SH-SY5Y (cell line): ENCODE measurements around the gene SMTN.

Source experiments
- GATA2 ChIP-seq: IDR thresholded peaks from 2 replicates; pipeline ENCODE4 v1.6.1; 2011; ENCODE audit warnings: mild to moderate bottlenecking, low read depth, low read length
- GATA3 ChIP-seq: IDR thresholded peaks from 2 replicates; pipeline ENCODE4 v1.6.1; 2011; ENCODE audit warnings: low read depth, mild to moderate bottlenecking, low read length, moderate library complexity

The SMTN gene

DNA sequence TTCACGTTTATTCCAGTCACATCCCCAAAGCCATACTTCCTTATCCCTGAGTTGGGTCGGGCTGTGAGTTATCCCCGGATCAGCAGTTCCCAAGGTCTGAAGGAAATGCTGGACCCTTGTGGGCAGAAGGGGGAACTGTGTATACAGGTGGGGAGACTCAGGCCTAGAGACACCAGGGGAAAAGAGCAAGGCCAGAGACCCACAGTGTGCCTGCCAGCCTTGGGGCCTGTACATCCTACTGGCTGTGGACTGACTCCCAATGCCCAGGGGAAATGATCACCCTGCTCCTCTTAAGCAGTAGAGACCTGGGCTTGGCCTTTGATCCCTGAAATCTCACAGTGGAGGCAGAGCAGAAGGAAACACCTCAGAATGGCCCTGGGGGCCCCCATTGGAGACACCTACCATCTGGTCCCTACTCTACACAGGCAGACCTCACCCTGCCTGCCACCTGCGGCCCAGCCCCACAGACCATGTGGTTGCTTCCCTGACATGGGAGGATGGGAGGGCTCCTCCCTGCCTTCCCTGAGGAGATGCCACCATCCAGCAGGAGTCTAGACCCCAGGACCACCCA, 25.0 kb downstream of the SMTN start:
- no peak for TF ChIP-seq GATA3
- no peak for TF ChIP-seq GATA2

- TF ChIP-seq GATA3 (no peak), GATA2 (no peak)
These were observed 25.6 kb downstream of the SMTN start for GRCh38 chr22:31106731-31107177.

DNA sequence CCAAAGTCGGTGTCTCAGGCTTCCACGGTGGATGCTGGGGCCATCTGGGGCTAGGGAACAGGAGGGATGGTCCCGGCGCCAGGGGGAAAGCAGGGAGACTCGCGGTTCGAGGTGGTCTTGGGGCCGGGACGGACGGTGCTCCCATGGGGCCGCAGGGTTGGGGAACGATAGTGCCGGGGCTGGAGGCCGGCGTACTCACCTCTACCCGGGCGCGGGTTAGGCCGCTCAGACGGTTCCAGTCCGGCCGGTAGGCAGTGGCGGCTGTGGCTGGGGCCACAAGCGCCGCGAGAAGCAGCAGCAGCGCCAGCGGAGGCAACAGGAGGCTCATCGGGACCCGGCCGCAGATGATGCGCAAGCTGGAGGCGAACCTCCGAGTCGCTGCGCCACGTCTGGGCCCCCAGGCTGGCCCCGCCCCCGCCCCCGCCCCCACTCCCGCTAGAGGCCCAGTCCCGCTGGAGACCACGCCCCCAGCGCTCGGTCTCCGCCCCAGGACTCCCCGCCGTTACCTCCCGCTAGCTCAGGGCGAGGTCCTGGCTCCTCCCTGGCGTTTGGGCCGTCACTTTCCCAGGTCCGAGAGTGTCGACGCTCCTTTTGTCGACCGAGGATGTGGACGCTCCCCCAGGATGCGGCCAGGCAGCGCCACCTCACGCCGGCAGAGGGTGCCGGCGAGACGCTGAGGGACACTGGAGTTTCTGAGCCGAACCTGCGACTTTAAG, 26.2 kb downstream of the SMTN start, which contains the start of gene SELENOM:
TSS of gene SELENOM (minus strand) at position 391 of the 716 bp plus-strand sequence. CDS start at position 328, 63 bp downstream.
- TF ChIP-seq GATA2 = no peak
- no peak for TF ChIP-seq GATA3

- TF ChIP-seq GATA3 (no peak), GATA2 (no peak)
These were observed 26.7 kb downstream of the SMTN start for GRCh38 chr22:31107894-31108218.

- TF ChIP-seq GATA3 (no peak), GATA2 (no peak)
These were observed 37.1 kb downstream of the SMTN start for GRCh38 chr22:31118046-31118820.

DNA sequence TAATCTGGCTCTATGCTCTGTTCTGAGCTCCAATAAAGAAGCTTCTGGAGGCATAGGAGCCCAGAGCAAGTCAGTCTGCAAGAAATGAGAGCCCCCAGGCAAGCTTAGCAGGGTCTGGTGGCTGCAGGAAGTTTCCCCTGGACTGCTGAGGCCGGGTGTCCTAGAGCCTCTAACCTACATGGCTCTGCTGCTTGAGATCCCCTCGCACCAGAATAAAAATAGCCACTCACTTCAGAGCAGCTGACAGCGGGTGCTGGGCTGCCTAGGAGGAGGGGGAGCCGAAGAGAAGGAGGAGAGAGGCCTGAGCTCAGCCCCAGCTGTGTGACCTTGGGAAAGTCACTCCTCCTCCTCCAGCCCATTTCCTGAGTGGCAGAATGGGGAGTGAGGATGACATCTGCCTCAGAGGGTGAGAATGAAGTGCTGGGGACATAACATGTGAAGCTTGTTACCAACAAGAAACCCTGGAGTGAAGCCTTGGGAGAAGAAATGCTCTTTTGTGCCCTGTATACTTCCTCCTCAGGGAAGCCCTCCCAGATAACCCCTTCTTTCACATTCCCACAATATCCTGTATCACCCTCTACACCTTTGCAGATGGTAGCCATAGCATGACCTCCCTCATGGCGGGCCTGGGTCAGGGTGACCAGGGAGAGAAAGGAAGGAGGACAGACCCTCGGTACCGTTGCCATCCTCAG, 38.1 kb downstream of the SMTN start:
- no peak for TF ChIP-seq GATA2
- no peak for TF ChIP-seq GATA3

DNA sequence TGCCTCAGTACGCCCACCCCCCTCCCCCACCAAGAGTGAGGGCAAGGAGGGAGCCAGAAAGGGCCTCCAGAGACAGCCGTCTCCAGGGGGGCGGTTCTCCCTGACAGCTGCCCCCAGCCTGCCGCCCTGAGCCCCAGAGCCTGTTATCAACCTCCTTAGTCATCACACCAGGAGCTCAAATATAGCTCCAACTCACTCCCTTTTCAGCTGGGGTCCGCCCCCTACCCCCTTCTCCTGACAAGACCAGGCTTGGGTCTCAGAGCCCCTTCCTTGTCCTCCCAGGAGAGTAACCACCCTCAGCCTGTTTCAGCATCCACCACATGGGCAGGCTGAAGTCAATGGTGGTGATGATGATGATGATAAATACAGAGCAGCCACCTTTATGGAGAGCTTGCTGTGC, 39.1 kb downstream of the SMTN start:
- TF ChIP-seq GATA2 (no peak), GATA3 (no peak)

DNA sequence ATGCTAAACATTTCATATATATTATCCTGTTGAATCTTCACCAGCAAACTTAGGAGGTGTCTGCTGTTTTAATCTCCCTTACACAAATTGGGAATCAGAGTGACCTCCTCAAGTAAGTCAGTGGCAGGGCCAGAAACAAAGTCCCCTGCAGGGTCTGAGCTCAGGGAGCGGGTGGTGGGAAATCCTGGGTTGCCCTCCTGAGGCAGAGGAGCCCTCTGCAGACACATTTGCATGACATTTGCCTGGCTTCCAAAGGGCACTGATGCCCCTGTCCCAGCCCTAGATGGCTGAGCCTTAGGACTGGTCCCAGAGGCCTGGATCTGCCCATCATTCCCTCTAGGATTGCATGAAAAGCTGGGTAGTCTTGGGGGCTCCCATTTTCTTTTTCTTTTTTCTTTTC, 39.5 kb downstream of the SMTN start:
- TF ChIP-seq GATA2 (no peak), GATA3 (no peak)

DNA sequence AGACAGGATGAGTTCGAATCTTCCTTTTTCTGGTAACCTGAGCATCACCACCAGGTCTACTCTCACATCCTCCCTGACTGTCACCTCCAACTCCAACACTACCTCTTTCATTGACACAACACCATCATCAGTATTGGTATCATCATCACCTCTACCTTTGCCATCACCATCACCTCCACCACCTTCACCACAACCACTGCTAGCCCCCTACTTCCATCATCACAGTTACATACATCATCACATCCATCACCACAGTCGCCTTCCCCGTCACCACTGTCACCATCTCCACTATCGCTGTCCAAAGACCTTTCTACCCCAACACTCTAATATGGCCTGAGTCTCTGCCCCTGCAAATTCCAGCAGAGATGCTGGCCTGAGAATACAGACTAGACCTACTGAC, 40.3 kb downstream of the SMTN start:
- TF ChIP-seq GATA3 (no peak), GATA2 (no peak)

DNA sequence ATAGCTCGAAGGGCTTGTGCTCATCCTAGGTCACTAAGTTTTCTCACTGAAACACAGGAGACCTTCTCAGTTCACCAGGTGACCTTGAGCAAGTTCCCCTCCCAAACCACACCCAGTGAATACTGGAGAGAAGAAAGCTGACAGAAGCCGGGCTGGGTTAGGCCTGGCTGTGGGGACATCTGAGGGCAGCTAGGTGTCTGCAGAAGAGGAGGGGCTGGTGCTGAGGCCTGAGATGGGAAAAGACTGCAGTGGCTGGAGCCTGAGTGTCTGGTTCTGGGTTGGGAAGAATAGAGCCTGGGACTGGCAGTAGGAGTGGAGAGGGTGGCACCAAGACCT, 41.0 kb downstream of the SMTN start:
- TF ChIP-seq GATA2 = no peak
- TF ChIP-seq GATA3 = no peak

DNA sequence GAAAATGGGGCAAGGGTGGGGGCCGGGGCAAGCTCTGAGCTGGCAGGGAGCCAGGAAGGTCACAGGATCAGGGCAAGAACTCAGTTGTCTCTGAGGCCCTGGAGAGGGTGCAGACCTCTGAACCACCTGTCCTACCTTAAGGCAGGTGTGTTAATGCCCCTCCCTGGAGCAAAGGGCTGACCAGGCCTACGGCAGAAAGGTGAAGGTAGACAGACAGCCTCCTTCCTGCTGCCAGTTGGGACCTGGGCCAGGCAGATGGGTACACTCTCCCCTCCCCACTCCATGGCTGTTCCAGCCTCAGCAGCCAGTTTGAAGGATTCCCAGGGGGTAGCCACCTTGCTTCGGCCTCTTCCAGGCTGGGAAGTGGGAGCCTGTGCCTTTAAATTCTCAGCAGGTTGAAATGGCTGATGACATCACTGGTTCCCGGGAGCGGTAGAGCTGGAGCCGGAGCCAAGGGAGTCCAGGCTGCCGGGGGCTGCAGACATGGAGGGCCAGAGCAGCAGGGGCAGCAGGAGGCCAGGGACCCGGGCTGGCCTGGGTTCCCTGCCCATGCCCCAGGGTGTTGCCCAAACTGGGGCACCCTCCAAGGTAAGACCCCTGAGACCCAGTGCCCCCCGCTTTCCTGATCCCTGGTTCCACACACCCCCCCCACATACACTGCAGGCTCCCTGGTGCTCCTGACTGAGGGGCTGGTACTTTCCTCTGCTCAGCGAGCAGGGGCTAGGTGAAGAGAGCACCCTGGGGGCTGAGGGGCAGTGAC, 41.6 kb downstream of the SMTN start, which contains the start of gene INPP5J:
TSS of gene INPP5J (plus strand) at position 435 of the 760 bp plus-strand sequence. CDS start at position 484, 49 bp downstream.
- TF ChIP-seq GATA2 (no peak), GATA3 (no peak)

DNA sequence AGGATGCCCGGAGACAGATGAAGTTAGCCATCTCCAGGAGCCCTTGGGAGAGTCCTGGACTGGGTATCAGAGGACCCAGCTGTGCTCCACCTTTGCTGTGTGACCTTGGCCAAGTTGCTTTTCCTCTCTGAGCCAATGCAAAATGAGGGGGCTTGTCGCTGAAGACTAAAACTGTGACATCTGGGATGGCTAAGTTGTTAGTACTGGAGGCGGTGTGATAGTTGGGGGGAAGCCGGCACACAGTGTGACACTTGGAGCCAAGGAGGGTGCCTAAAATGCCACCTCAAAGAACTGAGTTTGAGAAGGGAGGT, 42.1 kb downstream of the SMTN start:
- TF ChIP-seq GATA3 (no peak), GATA2 (no peak)

DNA sequence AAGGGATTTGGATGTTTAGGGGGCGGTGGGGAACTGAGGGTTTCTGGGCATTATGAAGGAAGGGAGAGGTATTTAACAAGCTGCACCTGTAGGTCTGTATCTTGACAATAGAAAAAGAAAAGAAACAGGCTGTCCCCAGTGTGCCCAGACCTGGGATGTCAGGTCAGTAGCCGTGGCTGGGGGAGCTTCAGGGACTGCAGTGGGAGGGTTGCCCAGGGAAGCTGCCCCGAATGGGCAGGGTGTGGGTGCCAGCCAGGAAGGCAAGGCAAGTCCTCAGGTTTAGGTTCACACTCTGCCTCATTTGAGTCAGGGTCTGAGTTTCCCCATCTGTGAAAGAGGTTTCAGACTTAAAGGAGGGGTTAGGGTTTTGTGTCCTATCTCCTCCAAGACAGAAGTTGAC, 43.2 kb downstream of the SMTN start:
- TF ChIP-seq GATA3 (no peak), GATA2 (no peak)
